Left lung (tissue), 10 donors: ENCODE results near the gene SELENOM. TPM values are rescaled to one million over a fixed set of nuclear protein-coding genes. Genes with fewer than 3 reads are reported as not detected.

Experiments
- ATAC-seq: fragments of 200-7000 bp; cut with Tn5 transposase; one replicate; pipeline ENCODE4 v1.9.1; 2020; ENCODE audit warnings: moderate library complexity
- DNase-seq, 4 donors: peaks; one replicate each; pipeline ENCODE4 v3.0.0-alpha.2; 2013 to 2020
- H3K27ac ChIP-seq, 2 donors: fragments of 200-600 bp; sonication (generic) in 1 of 2; one replicate each; pipeline versions ENCODE4 v1.5.0 to v1.8.0; 2020 to 2021
- H3K27me3 ChIP-seq, 2 donors: fragments of 200-600 bp; sonication (generic) in 1 of 2; one replicate each; pipeline versions ENCODE4 v1.5.0 to v1.8.0; 2020 to 2021
- H3K36me3 ChIP-seq, 2 donors: fragments of 200-600 bp; sonication (generic) in 1 of 2; one replicate each; pipeline versions ENCODE4 v1.5.0 to v1.8.0; 2020 to 2021
- H3K4me1 ChIP-seq, 2 donors: fragments of 200-600 bp; one replicate each; pipeline ENCODE4 v1.8.0; 2021
- H3K4me3 ChIP-seq, 2 donors: fragments of 200-600 bp; sonication (generic) in 1 of 2; one replicate each; pipeline versions ENCODE4 v1.5.0 to v1.8.0; 2020 to 2021; ENCODE audit warnings: mild to moderate bottlenecking in 1 of 2
- H3K9me3 ChIP-seq, 2 donors: fragments of 200-600 bp; sonication (generic) in 1 of 2; one replicate each; pipeline versions ENCODE4 v1.5.0 to v1.8.0; 2020 to 2021
- CTCF ChIP-seq, 2 donors: fragments of 200-600 bp; sonication (generic) in 1 of 2; IDR thresholded peaks; one replicate each; pipeline versions ENCODE4 v1.5.0 to v1.8.0; 2021; ENCODE audit warnings: antibody characterized with exemption in 2 of 2
- intact Hi-C, 2 donors: fragments of 100-400 bp; cut with DNase I; formaldehyde crosslinking; loops; one replicate each; pipeline versions ENCODE4 v1.11.2 to v1.14.2; 2022
- polyA plus RNA-seq, 6 donors: library from polyadenylated mRNA; unstranded; fragments of 120-200 nt; gene quantifications; one replicate each; pipeline ENCODE4 v1.2.1, GENCODE V29; 2013; ENCODE audit not compliant: insufficient read length in 6 of 6
- total RNA-seq, 2 donors: library from RNA; stranded (reverse); fragmentation: NEBNext Ultra II Directional; extraction: Animal tissue kit (Norgen Biotek cat#: 25700); gene quantifications; one replicate each; pipeline ENCODE4 v1.2.1, GENCODE V29; 2021
- donor health status: DM: no; HTN: yes; CAD: no.
- donor health status: DM: no; HTN: no; CAD: no.

Gene SELENOM
- total and polyA plus RNA-seq, 8 donors: 7.8 to 115 (median 13.7) TPM

- Histone ChIP-seq H3K4me3 (no peak overlapping the region), H3K4me1 (no peaks in the 10 kb centered on the region), H3K36me3 (no peaks in the 10 kb centered on the region), H3K27me3 (no peaks in the 10 kb centered on the region), H3K27ac (no peak overlapping the region), H3K9me3 (peaks cover 0 to 7% of the 10 kb centered on the region in 2 donors)
- no peak for TF ChIP-seq CTCF (IDR thresholded peaks at IDR 0.05)
- ATAC-seq (no peak), DNase-seq (no peak)
- intact Hi-C loops: no loop called here
Measured at GRCh38 chr22:31151872-31152271, 44.5 kb upstream of the SELENOM start.

- Histone ChIP-seq H3K4me3 (no peak overlapping the region), H3K9me3 (peaks cover 0 to 7% of the 10 kb centered on the region in 2 donors), H3K4me1 (no peaks in the 10 kb centered on the region), H3K27me3 (no peaks in the 10 kb centered on the region), H3K36me3 (no peaks in the 10 kb centered on the region), H3K27ac (no peak overlapping the region)
- intact Hi-C loops: no loop called here
- no peak for TF ChIP-seq CTCF (IDR thresholded peaks at IDR 0.05)
- no peak for ATAC-seq
- DNase-seq: no peak
Measured at GRCh38 chr22:31150615-31151014, 43.2 kb upstream of the SELENOM start.

GRCh38 chr22:31148953-31149627 is 41.7 kb upstream of the SELENOM start:
- intact Hi-C loops: no loop called here
- Histone ChIP-seq H3K4me3 (no peak overlapping the region), H3K36me3 (no peaks in the 10 kb centered on the region), H3K27ac (no peak overlapping the region), H3K27me3 (no peaks in the 10 kb centered on the region), H3K9me3 (peaks cover 0 to 7% of the 10 kb centered on the region in 2 donors), H3K4me1 (no peaks in the 10 kb centered on the region)
- peak; percentile 99 for ATAC-seq
- peak in 3 of 4 donors; percentile 39 to 77 (median 65) for DNase-seq
- peak; percentile 78 to 85 for TF ChIP-seq CTCF (IDR thresholded peaks at IDR 0.05)

- H3K27ac ChIP-seq: no peak overlapping the region
- ATAC-seq: peak; percentile 38
- H3K4me1 ChIP-seq: no peaks in the 10 kb centered on the region
- H3K27me3 ChIP-seq: no peaks in the 10 kb centered on the region
- DNase-seq: no peak
- no peaks in the 10 kb centered on the region for H3K36me3 ChIP-seq
- intact Hi-C loops: no loop called here
- H3K4me3 ChIP-seq: no peak overlapping the region
- no peak for TF ChIP-seq CTCF (IDR thresholded peaks at IDR 0.05)
- H3K9me3 ChIP-seq: peaks cover 0 to 7% of the 10 kb centered on the region in 2 donors
Measured at GRCh38 chr22:31148488-31148887, 41.1 kb upstream of the SELENOM start.

GRCh38 chr22:31144223-31144622 is 36.9 kb upstream of the SELENOM start:
- no peaks in the 10 kb centered on the region for H3K36me3 ChIP-seq
- H3K27me3 ChIP-seq: peaks cover 0 to 15% of the 10 kb centered on the region in 2 donors
- H3K4me3 ChIP-seq: no peak overlapping the region
- no peak for TF ChIP-seq CTCF (IDR thresholded peaks at IDR 0.05)
- no peak overlapping the region for H3K27ac ChIP-seq
- no peak for ATAC-seq
- intact Hi-C loops: no loop called here
- DNase-seq: no peak
- H3K4me1 ChIP-seq: no peaks in the 10 kb centered on the region
- H3K9me3 ChIP-seq: peaks cover 0 to 7% of the 10 kb centered on the region in 2 donors
